NCI-H2196 treated with DMSO at 0.1 percent for 48 hours (cell line): Measurements from ENCODE around the gene STK31.
A peak's percentile ranks its signal among the peaks of the same experiment; 100 is the strongest.
"Not testable (repeated sequence)": the region's sequence is repeated elsewhere in the genome, so short reads cannot be mapped to it uniquely, and the experiment has no call there.

Source experiments
- DNase-seq: peaks from one replicate; lab custom pipeline; 2025; ENCODE audit not compliant: unreplicated experiment; lab: John Stamatoyannopoulos, UW

The STK31 gene

DNA sequence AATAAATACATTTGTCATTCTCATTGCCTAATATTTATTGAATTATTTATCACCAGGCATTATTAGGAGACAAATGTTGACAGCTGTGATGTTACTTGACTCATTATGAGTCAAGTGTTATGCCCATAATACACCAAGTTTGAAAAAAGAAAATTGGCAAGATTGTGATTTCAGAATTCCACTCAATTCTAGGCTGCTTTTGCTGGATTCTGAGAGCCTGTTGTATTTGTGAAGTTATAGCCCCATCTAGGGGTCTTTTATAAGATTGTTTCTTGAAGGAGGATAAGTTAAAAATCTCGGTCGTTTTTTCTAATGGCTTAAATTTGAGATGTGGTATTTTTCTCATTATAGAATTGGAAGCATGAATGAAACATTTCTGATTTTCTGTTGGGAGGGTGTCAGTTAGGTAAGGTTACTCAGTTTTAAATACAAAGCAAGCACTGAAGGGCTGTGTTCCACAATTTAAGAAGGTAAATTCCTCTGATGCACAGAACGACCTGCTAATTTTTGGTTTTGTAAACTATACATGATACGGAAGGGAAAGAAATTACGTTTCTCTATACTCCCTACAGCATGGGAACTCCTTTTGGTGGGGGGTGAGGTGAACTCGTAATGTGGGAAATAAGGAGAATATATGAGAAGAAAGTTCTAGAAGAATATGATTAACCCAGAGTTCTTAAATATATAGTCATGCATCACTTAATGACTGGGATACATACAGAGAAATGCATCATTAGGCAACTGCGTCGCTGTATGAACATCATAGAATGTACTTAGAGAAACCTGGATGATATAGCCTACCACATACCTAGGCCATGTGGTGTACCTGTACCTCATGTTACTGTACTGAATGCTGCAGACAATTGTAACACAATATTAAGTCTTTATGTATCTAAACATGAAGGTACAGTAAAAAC lies 2.6 kb downstream of the STK31 start:
- peak; percentile 38 for DNase-seq

- DNase-seq, result no peak
These were observed 3.5 kb downstream of the STK31 start for GRCh38 chr7:23713285-23714149.

DNA sequence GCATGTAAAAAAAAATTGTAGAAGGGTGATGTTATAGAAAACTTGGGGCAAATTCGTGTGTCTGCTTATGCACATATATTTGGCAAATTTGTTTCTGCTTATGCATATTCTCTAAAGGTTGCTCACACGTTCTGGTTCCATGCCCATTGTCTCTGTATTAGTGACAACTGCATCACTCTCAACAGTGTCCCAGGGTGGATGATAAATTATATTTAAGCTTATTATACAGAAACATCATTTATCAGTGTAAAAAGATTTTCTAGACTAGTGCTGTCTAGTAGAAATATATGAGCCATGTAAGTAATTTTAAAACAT lies 4.1 kb downstream of the STK31 start:
- no peak for DNase-seq

DNA sequence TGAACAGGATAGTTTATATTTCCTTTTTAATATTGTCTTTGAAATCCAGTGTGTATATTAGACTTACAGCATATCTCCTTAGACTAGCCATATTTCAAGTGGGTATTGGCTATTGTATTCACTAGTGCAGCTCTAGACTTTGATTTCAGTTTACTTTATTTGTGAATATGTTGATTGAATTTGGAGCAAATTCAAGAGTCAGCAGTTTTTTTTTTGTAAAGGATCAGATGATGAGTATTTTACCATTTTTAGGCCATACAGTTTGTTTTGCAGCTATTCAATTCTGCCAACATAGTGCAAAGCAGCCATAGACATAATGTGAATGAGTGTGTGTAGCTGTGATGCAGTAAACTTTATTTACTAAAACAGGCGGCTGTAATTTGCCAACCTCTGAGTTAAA lies 4.6 kb downstream of the STK31 start:
- no peak for DNase-seq

GRCh38 chr7:23715099-23715498 lies 5.1 kb downstream of the STK31 start:
- no peak for DNase-seq

DNA sequence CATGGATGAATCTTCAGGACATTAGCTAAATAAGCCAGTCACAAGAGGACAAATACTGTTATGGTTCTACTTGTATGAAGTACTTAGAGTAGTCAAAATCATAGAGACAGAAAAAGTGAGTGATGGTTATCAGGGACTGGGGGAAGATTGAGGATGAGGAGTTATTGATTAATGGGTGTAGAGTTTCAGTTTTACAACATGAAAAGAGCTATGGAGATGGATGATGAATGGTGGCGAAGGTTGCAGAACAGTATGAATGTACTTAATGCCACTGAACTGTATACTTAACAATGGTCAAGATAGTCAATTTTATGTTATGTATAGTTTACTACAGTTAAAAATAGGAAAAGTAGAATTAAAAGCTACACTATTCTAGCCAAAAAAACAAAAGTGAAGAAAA lies 7.8 kb downstream of the STK31 start:
- no peak for DNase-seq

GRCh38 chr7:23721456-23721855 lies 11.4 kb downstream of the STK31 start:
- DNase-seq, result no peak

DNA sequence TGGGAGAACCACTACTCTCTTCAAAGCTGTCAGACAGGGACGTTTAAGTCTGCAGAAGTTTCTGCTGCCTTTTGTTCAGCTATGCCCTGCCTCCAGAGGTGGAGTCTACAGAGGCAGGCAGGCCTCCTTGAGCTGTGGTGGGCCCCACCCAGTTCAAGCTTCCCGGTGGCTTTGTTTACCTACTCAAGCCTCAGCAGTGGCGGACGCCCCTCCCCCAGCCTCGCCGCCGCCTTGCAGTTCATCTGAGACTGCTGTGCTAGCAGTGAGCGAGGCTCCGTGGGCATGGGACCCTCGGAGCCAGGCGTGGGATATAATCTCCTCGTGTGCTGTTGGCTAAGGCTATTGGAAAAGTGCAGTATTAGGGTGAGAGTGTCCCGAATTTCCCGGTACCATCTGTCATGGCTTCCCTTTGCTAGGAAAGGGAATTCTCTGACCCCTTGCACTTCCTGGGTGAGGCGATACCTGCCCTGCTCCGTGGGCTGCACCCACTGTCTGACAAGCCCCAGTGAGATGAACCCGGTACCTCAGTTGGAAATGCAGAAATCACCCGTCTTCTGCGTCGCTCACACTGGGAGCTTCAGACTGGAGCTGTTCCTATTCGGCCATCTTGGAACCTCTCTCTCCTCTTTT lies 12.7 kb downstream of the STK31 start:
- DNase-seq, result not testable (repeated sequence)

- DNase-seq, result not testable (repeated sequence)
These were observed 14.1 kb downstream of the STK31 start for GRCh38 chr7:23724113-23724512.

- no peak for DNase-seq
These were observed 32.0 kb downstream of the STK31 start for GRCh38 chr7:23742051-23742450.

DNA sequence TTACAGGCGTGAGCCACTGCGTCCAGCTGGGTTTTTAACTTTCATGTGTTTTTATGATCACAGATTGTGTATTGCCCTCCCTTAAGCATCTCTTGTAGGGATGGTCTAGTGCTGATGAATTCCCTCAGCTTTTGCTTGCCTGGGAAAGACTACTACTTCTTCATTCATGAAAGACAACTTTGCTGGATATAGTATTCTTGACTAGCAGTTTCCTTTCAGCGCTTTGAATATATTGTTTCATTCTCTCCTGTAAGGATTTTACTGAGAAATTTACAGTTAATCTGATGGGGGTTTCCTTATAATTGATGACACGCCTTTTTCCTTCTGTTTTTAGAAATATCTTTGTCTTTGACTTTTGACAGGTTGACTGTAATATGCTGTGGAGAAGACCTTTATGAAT lies 33.2 kb downstream of the STK31 start:
- DNase-seq, result no peak

DNA sequence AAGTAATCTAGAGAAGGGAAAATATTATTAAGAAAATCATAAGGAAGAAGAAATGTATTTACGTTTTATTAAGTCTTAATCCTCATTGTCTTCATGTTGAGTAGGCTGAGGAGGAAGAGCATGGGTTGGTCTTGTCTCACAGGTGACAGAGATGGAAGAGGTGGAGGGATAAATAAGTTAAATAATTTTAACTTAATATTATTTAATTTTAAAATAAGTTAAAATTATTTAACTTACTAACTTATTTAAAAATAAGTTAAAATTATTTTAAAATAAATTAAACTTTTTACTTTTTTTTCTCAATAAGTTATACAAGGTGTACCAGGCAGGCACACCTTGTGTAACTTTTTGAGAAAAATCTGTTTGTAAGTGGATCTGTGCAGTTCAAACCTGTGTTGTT lies 36.6 kb downstream of the STK31 start:
- DNase-seq, result no peak

GRCh38 chr7:23751852-23752251 lies 41.8 kb downstream of the STK31 start:
- no peak for DNase-seq

- not testable (repeated sequence) for DNase-seq
These were observed 48.8 kb downstream of the STK31 start for GRCh38 chr7:23758839-23759238.

GRCh38 chr7:23759671-23760391 lies 49.8 kb downstream of the STK31 start:
- no peak for DNase-seq

DNA sequence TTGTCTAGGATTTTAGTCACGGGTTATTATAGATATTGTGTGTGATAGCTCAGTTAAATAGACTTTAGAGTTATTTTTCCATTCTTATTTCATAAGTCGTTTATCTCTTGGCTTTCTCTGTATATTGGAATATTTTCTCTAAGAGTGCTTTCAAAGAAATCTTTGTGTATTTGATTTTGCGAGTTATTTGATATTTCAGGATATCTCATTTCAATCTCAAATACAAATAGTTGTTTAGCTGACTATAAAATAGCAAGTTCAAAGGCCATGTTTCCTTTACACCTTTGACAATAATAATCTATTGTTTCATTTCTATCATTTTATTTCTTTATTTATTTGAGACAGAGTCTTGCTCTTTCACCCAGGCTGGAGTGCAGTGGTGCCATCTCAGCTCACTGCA lies 55.9 kb downstream of the STK31 start:
- no peak for DNase-seq

- no peak for DNase-seq
These were observed 57.5 kb downstream of the STK31 start for GRCh38 chr7:23767514-23767913.

GRCh38 chr7:23768022-23768421 lies 58.0 kb downstream of the STK31 start:
- DNase-seq, result no peak

DNA sequence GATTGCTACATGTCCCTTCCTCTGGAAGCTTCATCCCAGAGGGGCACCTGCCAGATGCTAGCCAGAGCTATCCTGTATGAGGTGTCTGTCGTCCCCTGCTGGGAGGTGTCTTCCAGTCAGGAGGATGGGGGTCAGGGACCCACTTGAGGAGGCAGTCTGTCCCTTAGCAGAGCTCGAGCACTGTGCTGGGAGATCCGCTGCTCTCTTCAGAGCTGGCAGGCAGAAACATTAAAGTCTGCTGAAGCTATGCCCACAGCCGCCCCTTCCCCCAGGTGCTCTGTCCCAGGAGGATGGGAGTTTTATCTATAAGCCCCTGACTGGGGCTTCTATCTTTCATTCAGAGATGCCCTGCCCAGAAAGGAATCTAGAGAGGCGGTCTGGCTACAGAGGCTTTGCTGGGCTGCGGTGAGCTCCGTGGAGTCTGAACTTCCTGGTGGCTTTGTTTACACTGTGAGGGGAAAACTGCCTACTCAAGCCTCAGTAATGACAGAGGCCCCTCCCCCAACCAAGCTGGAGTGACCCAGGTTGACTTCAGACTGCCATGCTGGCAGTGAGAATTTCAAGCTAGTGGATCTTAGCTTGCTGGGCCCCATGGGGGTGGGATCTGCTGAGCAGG lies 69.3 kb downstream of the STK31 start:
- DNase-seq, result not testable (repeated sequence)

GRCh38 chr7:23783115-23783514 lies 73.1 kb downstream of the STK31 start:
- DNase-seq, result no peak

DNA sequence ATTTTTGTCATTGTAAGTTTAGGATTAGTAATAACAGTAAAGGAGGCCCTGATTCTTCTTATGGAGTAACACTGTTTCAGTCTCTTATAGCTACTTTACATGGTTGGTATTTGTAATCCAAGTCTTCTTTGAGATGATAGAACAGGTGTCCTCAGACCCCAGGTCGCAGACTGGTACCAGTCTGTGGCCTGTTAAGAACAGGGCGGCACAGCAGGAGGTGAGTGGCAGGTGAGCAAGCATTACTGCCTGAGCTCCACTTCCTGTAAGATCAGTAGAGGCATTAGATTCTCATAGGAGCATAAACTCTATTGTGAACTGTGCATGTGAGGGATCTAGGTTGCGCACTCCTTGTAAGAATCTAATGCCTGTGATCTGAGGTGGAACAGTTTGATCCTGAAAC lies 77.3 kb downstream of the STK31 start:
- DNase-seq, result no peak
